Amygdala (tissue), 56 donors: ENCODE data around the gene SMIM38.
"Not testable (repeated sequence)": the region's sequence is repeated elsewhere in the genome, so short reads cannot be mapped to it uniquely, and the experiment has no call there.

Experiments used
- DNase-seq, 56 donors: peaks; one replicate each; lab custom pipeline; 2025; lab: John Stamatoyannopoulos, UW

SMIM38 gene

GRCh38 chr11:69121621-69122325 is 34.0 kb upstream of the SMIM38 start:
- DNase-seq = no peak

DNA sequence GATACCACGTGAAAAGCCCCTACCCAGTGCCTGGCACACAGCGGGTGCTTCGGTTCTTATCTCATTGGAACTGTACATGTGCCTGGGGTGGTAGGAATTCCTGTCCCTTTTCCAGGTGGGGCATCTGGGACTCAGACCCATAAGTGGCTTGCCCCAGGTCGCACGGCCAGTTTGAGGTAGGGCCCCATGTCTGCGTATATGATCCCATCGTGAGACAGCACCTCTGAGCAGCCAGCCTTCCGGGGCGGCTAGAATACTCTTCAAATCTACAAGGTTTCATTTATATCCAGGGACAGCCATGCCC is 33.5 kb upstream of the SMIM38 start:
- DNase-seq = no peak

- no peak for DNase-seq
Observed at GRCh38 chr11:69122630-69123431, 32.9 kb upstream of the SMIM38 start.

- DNase-seq = no peak
Observed at GRCh38 chr11:69123593-69124545, 31.9 kb upstream of the SMIM38 start.

- no peak for DNase-seq
Observed at GRCh38 chr11:69125861-69126260, 29.9 kb upstream of the SMIM38 start.

- DNase-seq = no peak
Observed at GRCh38 chr11:69126286-69126685, 29.4 kb upstream of the SMIM38 start.

GRCh38 chr11:69127081-69127850 is 28.5 kb upstream of the SMIM38 start:
- peak in 7 of 56 donors; percentile 1 to 30 (median 17) for DNase-seq

DNA sequence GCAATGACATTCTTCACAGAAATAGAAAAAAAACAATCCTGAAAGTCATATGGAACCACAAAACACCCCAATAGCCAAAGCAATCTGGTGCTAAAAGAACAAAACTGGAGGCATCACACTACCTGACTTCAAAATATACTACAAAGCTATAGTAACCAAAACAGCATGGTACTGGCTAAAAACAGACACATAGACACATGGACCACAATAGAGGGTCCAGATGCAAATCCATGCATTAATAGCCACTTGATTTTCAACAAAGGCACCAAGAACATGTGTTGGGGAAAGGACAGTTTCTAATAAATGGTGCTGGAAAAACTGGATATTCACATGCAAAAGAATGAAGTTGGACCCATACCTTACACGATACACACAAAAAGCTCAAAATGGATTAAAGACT is 27.9 kb upstream of the SMIM38 start:
- no peak for DNase-seq

GRCh38 chr11:69129053-69129452 is 26.7 kb upstream of the SMIM38 start:
- DNase-seq = no peak

DNA sequence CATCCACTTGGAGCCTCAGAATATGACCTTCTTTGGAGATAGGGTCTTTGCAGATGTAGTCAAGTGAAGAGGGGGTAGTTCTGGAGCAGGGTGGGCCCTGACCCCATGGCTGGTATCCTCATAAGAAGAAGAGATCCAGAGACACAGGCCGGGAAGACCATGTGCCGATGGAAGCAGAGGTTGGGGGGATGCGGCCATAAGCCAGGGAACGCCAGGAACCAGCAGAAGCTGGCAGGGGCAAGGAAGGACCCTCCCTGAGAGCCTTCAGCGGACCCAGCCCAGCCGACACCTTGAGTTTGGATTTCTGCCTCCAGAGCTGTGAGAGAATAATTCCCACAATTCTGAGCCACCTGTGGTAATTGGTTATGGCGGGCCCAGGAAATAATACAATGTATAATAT is 26.1 kb upstream of the SMIM38 start:
- DNase-seq = no peak

GRCh38 chr11:69130654-69131053 is 25.1 kb upstream of the SMIM38 start:
- DNase-seq = no peak

DNA sequence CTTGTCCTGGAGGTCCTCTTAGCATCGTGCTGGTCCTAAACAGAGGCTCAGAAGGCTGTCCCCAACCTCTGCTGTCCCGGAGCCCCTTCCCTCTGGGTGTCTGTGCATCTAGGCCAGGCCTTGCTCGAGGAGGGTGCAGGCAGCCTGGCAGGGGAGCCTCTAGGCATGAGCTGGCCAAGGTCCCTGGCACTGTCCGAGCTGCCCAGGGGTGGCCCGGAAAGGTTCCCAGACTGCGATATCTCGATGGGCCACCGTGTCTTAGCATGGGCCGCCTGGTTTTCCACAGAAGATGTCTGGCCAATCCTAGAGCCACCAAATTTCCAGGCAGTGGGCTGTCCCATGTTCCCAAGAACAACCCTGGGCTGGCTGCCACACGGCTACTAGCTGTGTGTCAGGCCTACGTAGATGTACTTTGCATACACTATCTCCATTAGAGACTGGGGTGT is 24.6 kb upstream of the SMIM38 start:
- no peak for DNase-seq

GRCh38 chr11:69131644-69132300 is 24.0 kb upstream of the SMIM38 start:
- peak in 25 of 56 donors; percentile 3 to 58 (median 24) for DNase-seq

DNA sequence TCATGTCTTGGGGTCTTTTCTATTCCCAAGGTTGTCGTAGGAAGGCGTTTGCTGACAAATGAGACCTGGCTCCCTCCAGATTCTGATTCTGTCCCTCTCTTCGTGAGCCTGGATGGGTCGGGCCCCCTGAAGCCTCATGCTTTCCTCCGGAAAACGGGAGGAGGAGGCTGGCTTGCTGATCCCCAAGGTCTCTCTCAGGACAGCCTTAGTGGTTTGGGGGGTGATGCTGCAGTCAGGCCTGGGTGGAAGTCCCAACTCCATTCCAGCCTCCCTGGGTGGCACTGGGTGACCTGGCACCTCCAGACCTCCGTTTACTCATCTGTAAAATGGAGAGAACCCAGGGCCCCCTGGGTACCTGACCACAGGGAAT is 23.4 kb upstream of the SMIM38 start:
- DNase-seq = no peak

GRCh38 chr11:69133251-69133650 is 22.5 kb upstream of the SMIM38 start:
- DNase-seq = no peak

DNA sequence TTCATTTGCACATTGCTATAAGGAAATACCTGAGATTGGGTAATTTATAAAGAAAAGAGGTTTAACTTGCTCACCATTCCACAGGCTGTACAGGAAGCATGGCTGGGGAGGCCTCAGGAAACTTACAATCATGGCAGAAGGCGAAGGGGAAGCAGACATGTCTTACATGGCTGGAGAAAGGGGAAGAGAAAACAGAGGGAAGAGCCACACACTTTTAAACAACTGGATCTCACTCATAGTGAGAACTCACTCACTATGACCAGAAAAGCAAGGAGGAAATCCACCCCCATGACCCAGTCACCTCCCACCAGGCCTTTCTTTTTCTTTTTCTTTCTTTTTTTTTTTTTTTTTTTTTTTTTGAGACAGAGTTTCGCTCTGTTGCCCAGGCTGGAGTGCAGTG is 21.6 kb upstream of the SMIM38 start:
- not testable (repeated sequence) for DNase-seq

DNA sequence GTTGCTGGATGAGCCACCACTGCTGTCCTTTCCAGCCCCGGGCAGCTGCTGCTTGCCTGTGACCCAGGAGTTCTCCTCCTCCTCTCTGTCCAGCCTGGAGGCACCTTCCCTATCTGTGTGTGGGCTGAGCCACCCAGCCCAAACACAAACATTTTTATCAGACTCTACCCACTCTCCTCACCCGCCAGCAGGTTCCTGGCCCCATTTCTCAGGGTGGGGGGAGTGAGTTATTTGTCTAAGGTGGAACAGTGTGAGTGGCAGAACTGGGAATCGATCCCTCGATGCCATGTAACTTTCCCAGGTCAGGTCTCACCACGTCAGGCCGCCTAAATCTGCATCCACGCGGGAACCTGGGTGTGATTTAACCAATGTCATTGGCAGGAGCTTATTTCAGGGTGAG is 20.8 kb upstream of the SMIM38 start:
- no peak for DNase-seq

GRCh38 chr11:69135420-69136363 is 20.0 kb upstream of the SMIM38 start:
- DNase-seq = no peak

DNA sequence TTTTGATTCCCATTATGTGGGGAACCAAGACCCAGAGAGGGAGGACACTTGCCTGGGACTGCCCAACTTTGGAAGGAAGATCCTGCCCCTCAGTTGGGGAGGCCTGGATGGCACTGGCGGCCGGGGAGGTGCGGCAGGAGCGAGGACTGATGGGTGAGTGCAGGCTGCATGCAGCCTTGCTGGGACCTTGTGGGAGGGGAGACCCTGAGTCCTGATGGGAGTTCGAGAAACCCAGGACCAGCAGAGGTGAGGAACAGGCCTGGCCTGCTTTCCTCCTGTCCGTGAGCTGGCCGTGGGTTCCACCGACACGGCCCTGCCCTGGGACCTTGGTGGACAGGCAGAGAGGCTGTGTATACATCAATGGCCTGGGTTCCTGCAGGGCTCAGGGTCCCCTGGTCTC is 19.3 kb upstream of the SMIM38 start:
- DNase-seq = no peak
